Measurements from ENCODE around the gene NGFR.
"Not testable (repeated sequence)": the region's sequence is repeated elsewhere in the genome, so short reads cannot be mapped to it uniquely, and the experiment has no call there.

NGFR gene

GRCh38 chr17:49545806-49546545, 50.9 kb downstream of the NGFR start:
- DNase-seq (ENCODE audit: low read depth, low spot score) = no peak

DNA sequence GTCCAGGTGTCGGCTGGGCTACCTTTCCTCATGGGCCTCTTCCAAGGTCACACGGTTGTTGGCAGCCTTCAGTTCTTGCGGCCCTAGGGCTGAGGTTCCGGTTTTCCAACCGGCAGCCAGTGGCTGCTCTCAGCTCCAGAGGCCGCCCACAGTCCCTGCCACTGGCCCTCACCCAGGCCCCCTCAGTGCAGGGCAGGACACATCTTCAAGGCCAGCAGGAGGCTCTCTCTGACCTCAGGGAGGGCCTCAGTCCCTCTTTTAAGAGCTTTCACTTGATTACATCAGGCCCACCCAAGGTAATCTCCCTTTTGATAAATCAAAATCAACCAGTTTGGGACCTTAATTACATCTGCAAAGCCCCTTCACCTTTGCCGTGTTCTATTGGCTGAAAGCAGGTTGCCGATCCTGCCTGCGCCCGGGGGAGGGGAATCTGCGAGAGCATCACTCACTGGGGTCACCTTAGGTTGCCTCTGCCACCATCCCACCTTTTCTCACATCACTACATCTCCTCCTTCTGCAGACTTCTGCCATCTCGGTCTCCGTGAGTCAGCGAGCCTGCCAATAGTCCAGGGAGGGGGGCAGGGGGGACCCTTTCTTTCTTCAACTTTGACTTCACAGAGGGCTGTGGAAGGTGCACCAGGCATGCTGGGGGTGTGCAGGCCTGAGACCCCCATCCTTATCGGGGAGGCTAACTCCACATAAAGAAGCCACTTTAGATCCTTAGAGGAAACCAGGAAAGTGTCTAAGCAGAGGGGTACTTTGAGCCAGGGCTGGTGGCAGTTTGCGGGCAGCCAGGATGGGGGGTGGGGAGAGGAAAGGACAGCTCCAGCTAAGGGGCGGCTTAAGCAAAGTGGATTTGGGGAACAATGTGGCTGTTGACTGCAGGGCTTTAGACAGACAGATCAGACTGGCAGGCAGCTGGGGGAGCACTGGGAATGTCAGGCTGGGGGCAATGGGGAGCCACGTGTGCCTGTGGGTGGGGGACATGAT, 51.7 kb downstream of the NGFR start:
- DNase-seq (ENCODE audit: low read depth, low spot score) = no peak

DNA sequence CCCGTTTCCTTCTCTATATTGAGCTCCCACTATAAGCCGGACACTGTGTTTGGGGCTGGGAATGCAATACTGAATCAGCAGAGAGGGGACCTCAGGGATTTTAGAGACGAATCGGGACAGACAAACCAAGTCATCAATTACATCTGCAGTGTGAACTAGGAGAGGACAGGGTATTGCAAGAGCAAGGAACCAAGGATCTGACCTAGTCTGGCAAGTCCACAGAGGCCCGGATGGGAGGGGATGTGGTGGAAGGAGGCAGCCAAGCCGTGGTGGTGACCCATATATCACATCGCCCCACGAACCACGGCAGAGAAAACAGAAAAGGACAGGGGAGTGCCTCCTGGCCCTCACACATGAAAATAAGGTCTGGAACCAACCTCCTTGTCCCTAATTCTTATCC, 52.5 kb downstream of the NGFR start:
- DNase-seq (ENCODE audit: low read depth, low spot score) = no peak

GRCh38 chr17:49548051-49548505, 53.0 kb downstream of the NGFR start:
- no peak for DNase-seq (ENCODE audit: low read depth, low spot score)

GRCh38 chr17:49548506-49549310, 53.6 kb downstream of the NGFR start:
- DNase-seq (ENCODE audit: low read depth, low spot score) = no peak

DNA sequence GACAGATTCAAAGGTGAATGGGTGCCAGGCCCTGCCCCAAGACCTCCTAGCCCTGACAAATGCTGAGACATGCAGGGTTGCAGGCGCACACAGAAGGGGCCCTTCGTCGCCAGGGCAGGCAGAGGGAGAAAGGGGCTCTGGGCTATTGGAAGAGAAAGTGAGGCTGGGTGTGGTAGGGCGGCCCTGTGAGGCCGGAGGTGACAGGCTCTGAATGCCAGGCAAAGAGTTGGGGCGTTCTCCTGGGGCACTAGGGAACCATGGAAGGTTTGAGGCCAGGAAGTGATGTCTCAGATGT, 54.2 kb downstream of the NGFR start:
- no peak for DNase-seq (ENCODE audit: low read depth, low spot score)

GRCh38 chr17:49549691-49550678, 54.9 kb downstream of the NGFR start:
- DNase-seq (ENCODE audit: low read depth, low spot score) = no peak

GRCh38 chr17:49550764-49551163, 55.7 kb downstream of the NGFR start:
- not testable (repeated sequence) for DNase-seq (ENCODE audit: low read depth, low spot score)

GRCh38 chr17:49551221-49552069, 56.4 kb downstream of the NGFR start:
- DNase-seq (ENCODE audit: low read depth, low spot score) = no peak

DNA sequence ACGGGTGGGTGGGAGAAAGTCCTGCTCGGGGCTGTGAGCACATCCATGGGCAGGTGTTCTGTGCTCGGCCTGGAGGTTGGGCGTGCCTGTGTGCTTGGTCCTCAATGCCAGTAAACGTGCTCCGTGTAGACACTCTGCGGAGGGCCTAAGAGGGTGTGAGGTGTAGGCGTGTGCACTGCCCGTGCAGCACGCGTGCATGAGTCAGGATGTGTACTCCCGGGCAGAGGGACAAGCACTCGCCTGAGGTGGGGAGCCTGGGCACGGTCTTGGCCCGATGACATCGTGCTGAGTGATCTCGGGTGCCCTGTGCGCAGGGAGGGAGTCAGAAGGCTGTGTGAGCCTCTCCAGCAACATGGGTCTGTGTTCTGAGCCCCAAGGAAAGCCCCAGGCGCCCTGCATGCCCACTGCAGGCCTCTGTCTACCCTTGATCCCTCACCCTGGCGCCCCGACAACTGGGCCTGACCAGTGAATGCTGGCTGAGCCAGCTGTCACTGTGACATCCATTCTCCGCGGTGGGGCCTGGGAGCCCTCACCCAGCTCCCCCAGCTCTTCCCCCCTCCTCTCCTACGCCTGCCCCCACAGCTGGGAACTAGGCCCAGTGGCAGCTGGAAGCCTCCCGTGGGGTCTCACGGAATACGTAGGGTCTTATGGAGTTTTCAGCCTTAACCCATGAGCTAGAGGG, 57.1 kb downstream of the NGFR start:
- DNase-seq (ENCODE audit: low read depth, low spot score) = no peak

DNA sequence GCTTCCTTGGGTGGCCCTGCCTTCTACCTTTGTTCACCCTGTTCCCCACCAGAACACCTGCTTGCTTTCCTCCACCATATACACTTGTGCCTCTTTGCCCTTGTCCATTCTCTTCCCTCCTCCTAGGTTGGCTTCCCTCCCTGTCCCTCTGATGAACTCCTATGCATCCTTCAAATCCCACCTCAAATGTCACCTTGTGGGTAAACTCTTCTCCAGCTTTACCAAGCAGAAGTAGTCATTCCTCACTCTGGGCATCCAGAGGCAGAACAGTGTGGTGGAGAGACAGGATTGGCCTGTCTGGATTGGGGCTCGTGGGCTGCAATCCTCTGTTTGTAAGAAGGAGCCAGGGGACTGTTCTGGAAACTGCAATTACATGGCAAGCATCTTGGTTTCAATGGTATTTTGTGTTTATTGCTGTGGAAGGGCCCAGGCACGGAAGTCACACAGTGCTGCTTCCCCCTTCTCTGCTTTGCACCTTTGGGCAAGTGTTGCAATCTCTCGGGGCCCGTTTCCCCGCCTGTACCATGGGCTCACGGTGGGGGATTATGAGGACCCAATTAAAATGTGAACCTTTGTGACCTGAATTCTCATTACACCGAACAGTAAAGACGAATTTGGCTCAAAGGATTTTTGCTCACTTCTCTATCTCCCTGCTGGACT, 58.7 kb downstream of the NGFR start:
- DNase-seq (ENCODE audit: low read depth, low spot score) = no peak

GRCh38 chr17:49554694-49555494, 59.8 kb downstream of the NGFR start:
- no peak for DNase-seq (ENCODE audit: low read depth, low spot score)

DNA sequence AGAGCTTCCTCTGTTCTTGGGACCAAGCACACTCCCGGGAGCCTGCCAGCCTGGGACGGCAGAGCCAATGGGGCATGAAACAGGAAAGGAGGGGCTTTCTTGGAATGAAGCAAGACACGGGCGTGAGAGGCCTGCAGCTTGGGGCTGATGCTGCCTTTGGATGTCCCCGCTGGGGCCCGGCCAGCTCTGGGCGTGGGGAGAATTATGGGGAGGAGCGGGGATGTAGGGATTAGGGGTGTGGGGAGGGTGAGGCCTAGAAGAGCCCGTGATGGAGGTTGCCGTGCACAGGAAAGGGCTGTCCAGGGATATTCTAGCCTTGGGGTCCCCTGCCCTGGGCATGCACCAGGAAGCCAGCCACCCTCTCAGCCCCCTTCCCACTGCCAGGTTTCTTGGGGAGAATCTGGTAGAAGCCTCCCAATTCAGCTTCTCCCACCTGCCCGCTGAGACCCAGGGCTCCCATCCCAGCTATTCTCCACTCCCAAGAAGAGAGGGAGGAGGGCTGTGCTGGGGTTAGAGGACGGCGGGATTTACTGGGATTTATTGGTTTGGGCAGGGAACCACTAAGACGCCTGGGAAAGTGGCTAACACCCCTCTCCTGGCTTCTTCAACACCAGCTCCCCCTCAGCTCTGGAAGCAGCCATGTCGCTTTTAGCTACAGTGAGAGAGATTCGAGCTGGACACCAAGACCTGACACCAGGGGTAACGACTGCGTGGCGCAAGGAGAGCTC, 60.6 kb downstream of the NGFR start:
- no peak for DNase-seq (ENCODE audit: low read depth, low spot score)

- peak; percentile 69 for DNase-seq (ENCODE audit: low read depth, low spot score)
These were observed 61.3 kb downstream of the NGFR start for GRCh38 chr17:49556223-49556943.

DNA sequence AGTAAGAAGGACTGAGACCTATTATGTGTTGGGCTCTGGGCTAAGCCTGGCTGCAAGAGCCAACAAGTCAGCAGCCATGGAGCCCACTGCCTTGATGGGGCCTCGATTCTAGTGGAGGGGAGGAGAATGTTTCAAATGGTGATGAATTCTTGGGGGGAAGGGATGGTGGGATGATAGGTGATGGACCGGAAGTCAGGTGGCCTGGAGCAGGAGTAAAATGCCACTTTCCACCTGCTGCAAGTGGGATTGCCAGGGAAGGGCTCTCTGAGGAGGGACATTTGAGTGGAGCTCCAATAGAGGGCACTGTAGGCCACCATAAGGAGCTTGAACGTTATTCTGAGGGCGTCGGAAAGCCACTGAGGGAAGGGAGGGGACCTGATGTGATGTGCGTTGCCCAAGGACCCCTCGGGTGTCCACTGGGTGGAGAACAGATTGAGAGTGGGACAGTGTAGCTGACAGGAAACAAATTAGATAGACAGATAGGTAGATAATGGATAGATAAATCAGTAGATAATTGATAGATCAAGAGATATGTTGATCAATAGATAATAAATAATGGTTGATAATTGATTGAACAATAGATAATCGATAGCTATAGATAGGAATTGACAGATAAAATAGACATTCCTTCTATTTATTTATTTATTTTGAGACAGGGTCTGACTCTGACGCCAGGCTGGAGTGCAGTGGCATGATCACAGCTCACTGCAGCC, 62.4 kb downstream of the NGFR start:
- DNase-seq (ENCODE audit: low read depth, low spot score) = no peak
